A673 (cell line): ENCODE results near the gene SELENBP1. TPM values are rescaled to one million over a fixed set of nuclear protein-coding genes. Genes with fewer than 3 reads are reported as not detected.

Source experiments
- BruUV-seq: library from RNA; stranded (reverse); fragments of 400-500 nt; replicated peaks from 2 replicates; lab custom pipeline; 2021; lab: Mats Ljungman, UMichigan
- CTCF ChIA-PET: fragments of 300-600 bp; sonication (Branson Sonifier 250); formaldehyde crosslinking; loops from one replicate; lab custom pipeline; 2022; ENCODE audit warnings: antibody characterized with exemption; lab: Charles Lee
- POLR2A ChIA-PET: fragments of 300-600 bp; sonication (Branson Sonifier 250); formaldehyde crosslinking; loops from one replicate; lab custom pipeline; 2022; ENCODE audit warnings: antibody characterized with exemption; ENCODE audit not compliant: low non-redundant PET; lab: Charles Lee
- DNase-seq: peaks from one replicate; pipeline ENCODE4 v3.0.0-alpha.2; 2015; ENCODE audit warnings: low spot score
- H3K27ac ChIP-seq: fragments of 200-600 bp; sonication (generic); 2 replicates; pipeline ENCODE4 v1.5.1; 2016; ENCODE audit warnings: mixed run types, low read depth, mild to moderate bottlenecking, mixed read lengths, antibody characterized with exemption, low read length; ENCODE audit not compliant: poor library complexity, severe bottlenecking
- H3K27me3 ChIP-seq: fragments of 200-600 bp; sonication (generic); replicated peaks from 2 replicates; pipeline ENCODE4 v1.6.1; 2017; ENCODE audit warnings: mixed run types, low read depth, mild to moderate bottlenecking, mixed read lengths, antibody characterized with exemption, low read length; ENCODE audit not compliant: insufficient read depth, poor library complexity
- H3K36me3 ChIP-seq: fragments of 200-600 bp; sonication (generic); 2 replicates; pipeline ENCODE4 v1.6.1; 2016; ENCODE audit warnings: mixed run types, mild to moderate bottlenecking, mixed read lengths, antibody characterized with exemption, low read length; ENCODE audit not compliant: insufficient read depth, poor library complexity, severe bottlenecking
- H3K4me1 ChIP-seq: fragments of 200-600 bp; sonication (generic); 2 replicates; pipeline ENCODE4 v1.6.1; 2017; ENCODE audit warnings: mixed run types, mild to moderate bottlenecking, mixed read lengths, antibody characterized with exemption, low read length; ENCODE audit not compliant: insufficient read depth, poor library complexity, severe bottlenecking
- H3K4me3 ChIP-seq: fragments of 200-600 bp; sonication (generic); 2 replicates; pipeline ENCODE4 v1.5.1; 2016; ENCODE audit warnings: low read depth, mixed run types, mild to moderate bottlenecking, mixed read lengths, low read length; ENCODE audit not compliant: poor library complexity, severe bottlenecking
- H3K9me3 ChIP-seq: fragments of 200-600 bp; sonication (generic); 2 replicates; pipeline ENCODE4 v1.6.1; 2016; ENCODE audit warnings: mixed run types, low read depth, mild to moderate bottlenecking, mixed read lengths, antibody characterized with exemption, low read length; ENCODE audit not compliant: poor library complexity, severe bottlenecking
- EZH2 ChIP-seq: fragments of 200-600 bp; sonication (generic); IDR thresholded peaks from 2 replicates; pipeline ENCODE4 v1.6.1; 2017; ENCODE audit warnings: borderline replicate concordance, low read depth, mild to moderate bottlenecking, mixed read lengths, antibody characterized with exemption, low read length; ENCODE audit not compliant: poor library complexity, severe bottlenecking
- intact Hi-C: fragments of 100-400 bp; cut with micrococcal nuclease; formaldehyde crosslinking; loops from one replicate; pipeline ENCODE4 v1.10.0; 2022; ENCODE audit not compliant: unreplicated experiment
- total RNA-seq: library from RNA; stranded (reverse); gene quantifications from 2 replicates; pipeline ENCODE4 v1.2.3, GENCODE V29; 2021
- TF ChIP-seq, protein P1 (sequence below): fragments of 300-800, 200-600 bp; sonication (generic); conservative IDR thresholded peaks from 2 replicates; pipeline ENCODE4 v1.5.1; 2017; ENCODE audit warnings: low read depth, mild to moderate bottlenecking, antibody characterized with exemption, low read length, moderate library complexity, mixed read lengths

The SELENBP1 gene
- total RNA-seq, 1 experiment from 2014 or later = not detected

DNA sequence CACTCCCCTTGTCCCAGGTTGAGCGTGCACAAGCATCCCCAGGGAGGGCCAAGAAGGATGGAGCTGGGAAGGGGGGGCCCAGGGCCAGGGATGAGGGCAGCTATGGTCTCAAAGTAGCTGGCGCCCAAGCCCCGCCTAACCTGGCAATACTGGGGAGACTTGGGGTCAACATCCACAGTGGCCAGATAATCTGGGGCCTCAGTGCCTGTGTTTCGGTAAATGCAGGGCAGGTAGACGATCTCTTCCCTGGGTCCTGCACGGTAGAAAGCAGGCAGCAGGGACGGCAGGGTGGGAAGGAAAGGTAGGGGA, 3.2 kb downstream of the SELENBP1 start:
- POLR2A ChIA-PET = no interaction called here

DNA sequence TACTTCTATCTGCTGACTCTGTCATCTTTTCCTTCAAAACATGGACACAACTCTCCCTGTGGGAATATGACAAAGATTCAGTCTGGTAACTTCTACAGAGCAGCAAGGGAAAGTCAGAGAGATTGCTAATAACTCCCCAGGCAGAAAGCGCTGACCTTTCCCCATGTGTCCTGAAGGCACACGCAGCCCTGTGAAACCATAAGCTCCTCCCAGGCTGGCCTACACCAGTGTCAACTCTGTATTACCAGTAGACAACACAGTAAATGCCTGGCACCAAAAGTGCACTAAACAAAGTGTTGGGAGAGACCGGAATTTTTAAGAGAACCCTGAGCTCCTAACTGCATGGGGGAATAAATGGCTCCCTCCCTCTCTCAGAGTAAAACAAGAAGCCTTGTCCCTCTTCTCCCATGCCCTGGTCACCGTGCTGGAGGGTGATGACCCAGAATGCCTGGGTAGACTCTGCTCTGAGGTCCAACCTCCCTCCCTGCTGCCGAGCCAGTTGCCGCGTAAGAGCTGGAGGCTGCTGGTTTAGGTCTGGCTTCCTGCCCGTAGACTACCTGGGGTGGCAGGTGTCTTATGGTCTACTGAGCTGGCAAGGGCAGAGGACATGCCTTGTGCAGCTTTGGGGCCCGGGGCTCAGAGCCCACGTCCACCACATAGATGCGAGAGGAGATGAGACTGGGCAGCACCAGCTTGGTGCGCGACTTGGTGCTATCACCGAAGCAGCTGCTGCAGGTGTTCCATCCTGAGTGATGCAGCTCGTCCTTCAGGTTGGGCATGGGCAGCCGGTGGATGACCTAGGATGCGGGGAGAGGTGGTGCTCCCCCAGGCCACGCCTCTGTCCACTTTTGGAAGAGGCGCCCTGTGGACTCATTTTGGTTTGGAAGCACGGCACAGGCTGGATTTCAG, 3.9 kb downstream of the SELENBP1 start:
- no TSS peak for BruUV-seq

More for the DNA sequence above, 3.2 kb downstream of the SELENBP1 start:
- H3K27me3 ChIP-seq = no peaks in the 10 kb centered on the region
- peaks cover 30% of the 10 kb centered on the region for H3K4me1 ChIP-seq
- no peak overlapping the region for H3K27ac ChIP-seq
- no peak overlapping the region for H3K4me3 ChIP-seq
- CTCF ChIA-PET = interaction anchor here (0.6 kb wide), 1 partner anchor 324 kb away, joined by 9 read pairs; no protein-coding TSS in a partner anchor
- no peaks in the 10 kb centered on the region for H3K36me3 ChIP-seq
- no peaks in the 10 kb centered on the region for H3K9me3 ChIP-seq
- intact Hi-C loops = no loop called here
- BruUV-seq = no TSS peak
- no peak for DNase-seq
- TF ChIP-seq, protein P1, sequence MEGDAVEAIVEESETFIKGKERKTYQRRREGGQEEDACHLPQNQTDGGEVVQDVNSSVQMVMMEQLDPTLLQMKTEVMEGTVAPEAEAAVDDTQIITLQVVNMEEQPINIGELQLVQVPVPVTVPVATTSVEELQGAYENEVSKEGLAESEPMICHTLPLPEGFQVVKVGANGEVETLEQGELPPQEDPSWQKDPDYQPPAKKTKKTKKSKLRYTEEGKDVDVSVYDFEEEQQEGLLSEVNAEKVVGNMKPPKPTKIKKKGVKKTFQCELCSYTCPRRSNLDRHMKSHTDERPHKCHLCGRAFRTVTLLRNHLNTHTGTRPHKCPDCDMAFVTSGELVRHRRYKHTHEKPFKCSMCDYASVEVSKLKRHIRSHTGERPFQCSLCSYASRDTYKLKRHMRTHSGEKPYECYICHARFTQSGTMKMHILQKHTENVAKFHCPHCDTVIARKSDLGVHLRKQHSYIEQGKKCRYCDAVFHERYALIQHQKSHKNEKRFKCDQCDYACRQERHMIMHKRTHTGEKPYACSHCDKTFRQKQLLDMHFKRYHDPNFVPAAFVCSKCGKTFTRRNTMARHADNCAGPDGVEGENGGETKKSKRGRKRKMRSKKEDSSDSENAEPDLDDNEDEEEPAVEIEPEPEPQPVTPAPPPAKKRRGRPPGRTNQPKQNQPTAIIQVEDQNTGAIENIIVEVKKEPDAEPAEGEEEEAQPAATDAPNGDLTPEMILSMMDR = no peak
- TF ChIP-seq EZH2 = no peak

DNA sequence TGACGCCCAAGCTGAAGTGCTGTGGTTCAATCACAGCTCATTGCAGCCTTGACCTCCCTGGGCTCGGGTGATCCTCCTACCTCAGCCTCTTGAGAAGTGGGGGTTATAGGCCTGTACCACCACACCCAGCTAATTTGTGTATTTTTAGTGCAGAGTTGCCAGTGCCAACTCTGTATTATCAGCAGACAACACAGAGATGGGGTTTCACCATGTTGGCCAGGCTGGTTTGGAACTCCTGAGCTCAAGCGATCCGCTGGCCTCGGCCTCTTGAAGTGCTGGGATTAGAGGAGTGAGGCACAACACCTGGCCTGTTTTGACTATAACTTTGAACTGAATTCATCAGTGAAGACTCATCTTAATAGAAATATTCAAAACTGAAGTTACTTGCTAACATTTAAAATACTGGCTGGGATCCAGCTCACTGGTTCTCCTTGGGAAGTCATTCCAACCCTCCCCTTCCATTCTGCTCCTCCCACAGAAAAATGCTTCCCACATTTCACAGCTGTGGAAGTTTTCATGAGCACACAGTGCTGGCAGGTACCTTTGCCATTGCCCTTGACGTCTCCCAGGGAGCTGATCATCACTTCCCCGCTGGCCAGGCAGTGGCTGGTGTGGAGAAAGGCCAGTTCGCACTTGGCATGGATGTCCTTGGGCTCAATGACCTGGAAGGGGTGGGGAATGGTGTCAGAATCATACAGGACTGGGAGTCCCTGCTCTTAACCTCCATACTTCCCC, 4.7 kb downstream of the SELENBP1 start:
- H3K27me3 ChIP-seq = no peaks in the 10 kb centered on the region
- BruUV-seq = no TSS peak
- H3K4me3 ChIP-seq = no peak overlapping the region
- H3K4me1 ChIP-seq = peaks cover 30% of the 10 kb centered on the region
- POLR2A ChIA-PET = interaction anchor here (0.6 kb wide), 1 partner anchor 32 kb away, joined by 6 read pairs; the partner anchor contains the start of gene PSMB4
- intact Hi-C loops = no loop called here
- H3K27ac ChIP-seq = no peak overlapping the region
- no peak for DNase-seq
- H3K9me3 ChIP-seq = no peaks in the 10 kb centered on the region
- no peaks in the 10 kb centered on the region for H3K36me3 ChIP-seq
- TF ChIP-seq, protein P1 = no peak
- no peak for TF ChIP-seq EZH2
- CTCF ChIA-PET = no interaction called here

More for the DNA sequence above, 3.9 kb downstream of the SELENBP1 start:
- intact Hi-C loops = no loop called here
- H3K27me3 ChIP-seq = no peaks in the 10 kb centered on the region
- no peaks in the 10 kb centered on the region for H3K36me3 ChIP-seq
- H3K9me3 ChIP-seq = no peaks in the 10 kb centered on the region
- no peak overlapping the region for H3K27ac ChIP-seq
- TF ChIP-seq EZH2 = no peak
- TF ChIP-seq, protein P1 = no peak
- no peak overlapping the region for H3K4me3 ChIP-seq
- H3K4me1 ChIP-seq = peaks cover 30% of the 10 kb centered on the region
- DNase-seq = no peak
- ChIA-PET CTCF (interaction anchor here (0.6 kb wide), 1 partner anchor 324 kb away, joined by 9 read pairs; no protein-coding TSS in a partner anchor), POLR2A (interaction anchor here (0.6 kb wide), 1 partner anchor 31 kb away, joined by 6 read pairs; the partner anchor contains the start of gene PSMB4)
